ENCODE measurements around the gene MESP1. TPM values are rescaled to one million over a fixed set of nuclear protein-coding genes. Genes with fewer than 3 reads are reported as not detected.

The MESP1 gene
- total RNA-seq, 1 experiment from 2014 or later: 8.8 TPM

GRCh38 chr15:89724621-89725020 is 26.4 kb downstream of the MESP1 start:
- Histone ChIP-seq H3K79me2 (ENCODE audit: insufficient read depth, low read length) (no peaks in the 10 kb centered on the region), H3K9ac (ENCODE audit: low read length) (no peak overlapping the region), H3K36me3 (ENCODE audit: control insufficient read depth in 1 of 2, insufficient read depth in 2 of 2, low read length in 2 of 2) (no peaks in the 10 kb centered on the region), H3K4me1 (ENCODE audit: control insufficient read depth in 1 of 2, insufficient read depth in 2 of 2, low read length in 2 of 2) (no peaks in the 10 kb centered on the region), H2AFZ (ENCODE audit: low read depth, low read length, poor library complexity, severe bottlenecking) (no peak overlapping the region), H3K4me3 (replicated peaks in 1 of 2; ENCODE audit: low read depth in 1 of 2, low read length in 2 of 2) (no peak overlapping the region), H3K9me3 (ENCODE audit: control insufficient read depth in 1 of 2, insufficient read depth in 1 of 2, low read depth in 1 of 2, low read length in 2 of 2) (peaks cover 0 to 4% of the 10 kb centered on the region in 2 experiments; a peak in 1 of 4 replicates), H3K9me2 (ENCODE audit: insufficient read depth) (no peaks in the 10 kb centered on the region), H4K20me1 (ENCODE audit: insufficient read depth) (no peaks in the 10 kb centered on the region), H3K27ac (ENCODE audit: low read depth, low read length) (no peak overlapping the region), H3K27me3 (ENCODE audit: insufficient read depth, low read length) (no peaks in the 10 kb centered on the region), H3K4me2 (ENCODE audit: low read length) (no peak overlapping the region)
- CTCF ChIA-PET: no interaction called here
- ATAC-seq (no peak), DNase-seq (ENCODE audit: low read depth, low spot score) (no peak)
- TF ChIP-seq ZBTB33 (IDR thresholded peaks at IDR 0.05; ENCODE audit: extremely low read depth, insufficient replicate concordance, low read length): no peak
- no peak for TF ChIP-seq SIN3A (IDR thresholded peaks at IDR 0.05; ENCODE audit: low read depth)
- no peak for TF ChIP-seq FOSL1 (IDR thresholded peaks at IDR 0.05; ENCODE audit: low read depth)
- no peak for TF ChIP-seq ZFX (IDR thresholded peaks at IDR 0.05)
- no peak for TF ChIP-seq CEBPB (IDR thresholded peaks at IDR 0.05; ENCODE audit: low read depth)
- no peak for TF ChIP-seq EZH2phosphoT487 (IDR thresholded peaks at IDR 0.05; ENCODE audit: borderline replicate concordance)
- no peak for TF ChIP-seq EGR1 (IDR thresholded peaks at IDR 0.05; ENCODE audit: low read depth)
- no peak for TF ChIP-seq TCF7L2 (IDR thresholded peaks at IDR 0.05; ENCODE audit: borderline replicate concordance, extremely low read depth, insufficient read depth, insufficient read length)
- no peak for TF ChIP-seq ZNF274 (IDR thresholded peaks at IDR 0.05; ENCODE audit: low read depth, low read length)
- intact Hi-C loops (cut with micrococcal nuclease): no loop called here
- POLR2A ChIA-PET: no interaction called here
- RAD21 ChIA-PET (ENCODE audit: low non-redundant PET in 1 of 2, low total read pairs in 2 of 2, uncharacterized antibody in 2 of 2, unreplicated experiment in 2 of 2): no interaction called here
- no TSS peak for BruUV-seq (replicated peaks)

DNA sequence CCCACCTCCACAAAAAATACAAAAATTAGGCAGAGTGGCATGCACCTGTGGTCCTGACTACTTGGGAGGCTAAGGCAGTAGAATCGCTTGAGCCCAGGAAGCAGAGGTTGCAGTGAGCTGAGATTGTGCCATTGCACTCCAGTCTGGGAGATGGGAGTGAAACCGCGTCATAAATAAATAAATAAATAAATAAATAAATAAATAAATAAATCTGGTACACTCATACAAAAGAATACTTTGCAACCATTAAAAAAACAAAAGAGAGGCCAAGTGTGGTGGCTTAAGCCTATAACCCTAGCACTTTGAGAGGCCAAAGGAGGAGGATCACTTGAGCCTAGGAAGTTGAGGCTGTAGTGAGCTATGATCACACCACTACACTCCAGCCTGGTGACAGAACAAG is 28.0 kb downstream of the MESP1 start:
- no TSS peak for BruUV-seq (replicated peaks)
- DNase-seq (ENCODE audit: low read depth, low spot score): no peak
- ChIA-PET CTCF (no interaction called here), POLR2A (no interaction called here), RAD21 (ENCODE audit: low non-redundant PET in 1 of 2, low total read pairs in 2 of 2, uncharacterized antibody in 2 of 2, unreplicated experiment in 2 of 2) (no interaction called here)
- Histone ChIP-seq H4K20me1 (ENCODE audit: insufficient read depth) (no peaks in the 10 kb centered on the region), H3K27ac (ENCODE audit: low read depth, low read length) (no peak overlapping the region), H3K4me3 (replicated peaks in 1 of 2; ENCODE audit: low read depth in 1 of 2, low read length in 2 of 2) (no peak overlapping the region), H3K9ac (ENCODE audit: low read length) (no peak overlapping the region), H3K9me3 (ENCODE audit: control insufficient read depth in 1 of 2, insufficient read depth in 1 of 2, low read depth in 1 of 2, low read length in 2 of 2) (peaks cover 0 to 4% of the 10 kb centered on the region in 2 experiments; a peak in 1 of 4 replicates), H3K36me3 (ENCODE audit: control insufficient read depth in 1 of 2, insufficient read depth in 2 of 2, low read length in 2 of 2) (no peaks in the 10 kb centered on the region), H3K9me2 (ENCODE audit: insufficient read depth) (no peaks in the 10 kb centered on the region), H3K27me3 (ENCODE audit: insufficient read depth, low read length) (no peaks in the 10 kb centered on the region), H3K4me1 (ENCODE audit: control insufficient read depth in 1 of 2, insufficient read depth in 2 of 2, low read length in 2 of 2) (no peaks in the 10 kb centered on the region), H2AFZ (ENCODE audit: low read depth, low read length, poor library complexity, severe bottlenecking) (no peak overlapping the region), H3K79me2 (ENCODE audit: insufficient read depth, low read length) (no peaks in the 10 kb centered on the region), H3K4me2 (ENCODE audit: low read length) (no peak overlapping the region)
- no peak for ATAC-seq
- intact Hi-C loops (cut with micrococcal nuclease): no loop called here
- no peak for TF ChIP-seq POLR2AphosphoS5 (IDR thresholded peaks at IDR 0.05; ENCODE audit: low read depth, low read length)
- no peak for TF ChIP-seq ZBTB33 (IDR thresholded peaks at IDR 0.05; ENCODE audit: extremely low read depth, insufficient replicate concordance, low read length)
